Measurements from ENCODE around the gene PARP8. TPM values are rescaled to one million over a fixed set of nuclear protein-coding genes. Genes with fewer than 3 reads are reported as not detected.
A peak's percentile ranks its signal among the peaks of the same experiment; 100 is the strongest.

Gene PARP8
- total RNA-seq, 4 donors from 2014 or later = 3.6 to 26.0 (median 6.1) TPM

DNA sequence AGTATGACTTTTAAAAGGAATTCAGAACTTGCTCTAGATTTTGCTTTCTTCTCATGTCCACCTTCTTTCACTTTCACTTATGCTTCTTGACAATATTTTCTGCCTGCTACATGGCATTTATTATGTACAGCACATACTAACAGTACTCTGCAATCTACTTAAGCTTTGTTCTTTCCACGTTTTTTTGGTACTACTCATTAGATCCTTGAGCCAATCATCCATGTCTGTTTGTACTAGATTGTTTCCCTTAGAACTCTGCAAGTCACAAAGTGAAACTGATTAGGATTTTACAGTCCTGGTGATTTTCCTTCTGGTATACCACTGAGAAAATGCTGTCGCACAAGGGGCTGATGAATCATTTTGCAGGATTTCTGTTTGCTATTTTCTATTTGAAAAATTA is 78.3 kb downstream of the PARP8 start:
- in situ Hi-C loops (cut with MboI; ENCODE audit: low pct_ligation_motif_present in 1 of 4, low pct_unique_long_range_greater_than_20kb in 1 of 4, low sequenced_read_pairs in 3 of 4) (no loop called here), intact Hi-C loops (cut with DNase I; ENCODE audit: low total_unique reads) (no loop called here)
- no peak for DNase-seq
- peaks cover 0 to 1% (median 0%) of the 10 kb centered on the region in 4 donors for H3K36me3 ChIP-seq
- peak overlapping the region in 2 of 4 donors; percentile 11 to 22 for H3K4me3 ChIP-seq
- H3K9me3 ChIP-seq = no peaks in the 10 kb centered on the region
- WGBS, 2 donors (ENCODE audit: low coverage in 1 of 2) = 0 to 15% methylated on average over 1 to 2 of the region's 2 CpGs
- TF ChIP-seq EP300 (IDR thresholded peaks at IDR 0.05; ENCODE audit: low read depth) (no peak), POLR2AphosphoS5 (IDR thresholded peaks at IDR 0.05) (no peak)
- TF ChIP-seq, protein P1, sequence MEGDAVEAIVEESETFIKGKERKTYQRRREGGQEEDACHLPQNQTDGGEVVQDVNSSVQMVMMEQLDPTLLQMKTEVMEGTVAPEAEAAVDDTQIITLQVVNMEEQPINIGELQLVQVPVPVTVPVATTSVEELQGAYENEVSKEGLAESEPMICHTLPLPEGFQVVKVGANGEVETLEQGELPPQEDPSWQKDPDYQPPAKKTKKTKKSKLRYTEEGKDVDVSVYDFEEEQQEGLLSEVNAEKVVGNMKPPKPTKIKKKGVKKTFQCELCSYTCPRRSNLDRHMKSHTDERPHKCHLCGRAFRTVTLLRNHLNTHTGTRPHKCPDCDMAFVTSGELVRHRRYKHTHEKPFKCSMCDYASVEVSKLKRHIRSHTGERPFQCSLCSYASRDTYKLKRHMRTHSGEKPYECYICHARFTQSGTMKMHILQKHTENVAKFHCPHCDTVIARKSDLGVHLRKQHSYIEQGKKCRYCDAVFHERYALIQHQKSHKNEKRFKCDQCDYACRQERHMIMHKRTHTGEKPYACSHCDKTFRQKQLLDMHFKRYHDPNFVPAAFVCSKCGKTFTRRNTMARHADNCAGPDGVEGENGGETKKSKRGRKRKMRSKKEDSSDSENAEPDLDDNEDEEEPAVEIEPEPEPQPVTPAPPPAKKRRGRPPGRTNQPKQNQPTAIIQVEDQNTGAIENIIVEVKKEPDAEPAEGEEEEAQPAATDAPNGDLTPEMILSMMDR (IDR thresholded peaks at IDR 0.05) = no peak
- peaks cover 0 to 14% (median 3%) of the 10 kb centered on the region in 4 donors for H3K4me1 ChIP-seq
- no peaks in the 10 kb centered on the region for H3K27me3 ChIP-seq
- H3K27ac ChIP-seq = peak overlapping the region; percentile 17 to 58 (median 18)

DNA sequence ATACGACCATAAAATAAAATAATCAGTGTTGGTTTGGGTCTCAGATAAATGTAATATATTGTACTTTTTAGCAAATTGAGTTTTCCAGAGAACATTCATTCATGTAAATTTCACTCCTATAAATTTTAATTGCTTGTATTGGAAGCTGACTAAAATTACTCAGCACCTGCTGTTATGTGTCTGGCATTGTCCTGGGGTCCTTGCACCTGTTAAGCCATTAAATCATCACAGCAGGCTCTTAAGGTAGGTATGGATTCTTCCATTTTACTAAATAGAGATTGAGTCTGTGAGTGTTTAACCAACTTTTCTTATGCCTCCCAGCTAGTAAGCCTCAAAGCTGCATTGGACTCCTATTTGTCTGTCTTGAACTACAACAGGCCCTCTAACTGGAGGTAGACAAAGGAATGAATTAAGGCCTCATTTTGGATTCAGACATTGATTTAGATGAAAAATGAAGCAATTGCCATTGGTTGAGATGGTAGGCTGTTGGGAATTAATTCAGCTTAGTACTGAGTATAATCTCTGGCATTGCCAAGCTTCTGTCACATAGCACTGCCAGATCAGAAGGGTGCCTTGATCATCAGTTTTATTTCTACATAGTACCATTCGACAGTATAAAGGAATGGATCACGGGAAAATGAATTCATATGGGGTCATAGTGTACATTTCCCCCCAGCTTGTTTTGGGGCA is 78.9 kb downstream of the PARP8 start:
- Histone ChIP-seq H3K9me3 (no peaks in the 10 kb centered on the region), H3K4me3 (peak overlapping the region in 1 of 4 donors; percentile 22), H3K36me3 (peaks cover 0 to 1% (median 0%) of the 10 kb centered on the region in 4 donors), H3K27ac (peak overlapping the region in 3 of 4 donors; percentile 17 to 58 (median 19)), H3K27me3 (no peaks in the 10 kb centered on the region), H3K4me1 (peaks cover 0 to 14% (median 3%) of the 10 kb centered on the region in 4 donors)
- intact Hi-C loops (cut with DNase I; ENCODE audit: low total_unique reads) = no loop called here
- WGBS, 2 donors (ENCODE audit: low coverage in 1 of 2) = 83 to 100% methylated on average over 3 of the region's 3 CpGs
- TF ChIP-seq, protein P1 (IDR thresholded peaks at IDR 0.05) = no peak
- TF ChIP-seq POLR2AphosphoS5 (IDR thresholded peaks at IDR 0.05) = no peak
- no peak for TF ChIP-seq POLR2A (IDR thresholded peaks at IDR 0.05)
- TF ChIP-seq EP300 (IDR thresholded peaks at IDR 0.05; ENCODE audit: low read depth) = no peak
- DNase-seq = no peak
- in situ Hi-C loops (cut with MboI; ENCODE audit: low pct_ligation_motif_present in 1 of 4, low pct_unique_long_range_greater_than_20kb in 1 of 4, low sequenced_read_pairs in 3 of 4) = no loop called here

DNA sequence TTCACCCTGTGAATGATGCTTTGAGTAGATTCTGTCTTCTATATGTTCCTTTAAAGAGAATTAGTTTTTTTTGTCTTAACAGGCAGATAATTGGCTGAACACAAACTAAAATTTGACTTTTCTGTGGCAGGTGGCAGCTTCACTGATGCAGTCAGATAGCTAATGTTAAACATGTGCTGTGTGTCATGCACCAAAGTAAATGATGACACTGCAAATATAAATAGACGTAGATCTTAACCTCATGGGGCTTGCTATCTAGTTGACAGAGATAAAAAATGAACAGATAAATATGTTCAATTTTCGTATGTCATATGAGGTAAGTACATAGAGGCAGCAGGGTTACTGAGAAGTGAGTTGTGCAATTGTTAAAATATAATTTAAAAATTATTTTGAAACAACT is 82.7 kb downstream of the PARP8 start:
- Histone ChIP-seq H3K4me3 (no peak overlapping the region), H3K4me1 (peaks cover 0 to 13% (median 2%) of the 10 kb centered on the region in 4 donors), H3K27ac (no peak overlapping the region), H3K36me3 (no peaks in the 10 kb centered on the region), H3K27me3 (no peaks in the 10 kb centered on the region), H3K9me3 (no peaks in the 10 kb centered on the region)
- DNase-seq = no peak
- in situ Hi-C loops (cut with MboI; ENCODE audit: low pct_ligation_motif_present in 1 of 4, low pct_unique_long_range_greater_than_20kb in 1 of 4, low sequenced_read_pairs in 3 of 4) (no loop called here), intact Hi-C loops (cut with DNase I; ENCODE audit: low total_unique reads) (no loop called here)
- TF ChIP-seq, protein P1 (IDR thresholded peaks at IDR 0.05) = no peak
- TF ChIP-seq POLR2AphosphoS5 (IDR thresholded peaks at IDR 0.05) = no peak
- WGBS, 2 donors (ENCODE audit: low coverage in 1 of 2) = 67 to 80% methylated on average over 2 of the region's 2 CpGs

DNA sequence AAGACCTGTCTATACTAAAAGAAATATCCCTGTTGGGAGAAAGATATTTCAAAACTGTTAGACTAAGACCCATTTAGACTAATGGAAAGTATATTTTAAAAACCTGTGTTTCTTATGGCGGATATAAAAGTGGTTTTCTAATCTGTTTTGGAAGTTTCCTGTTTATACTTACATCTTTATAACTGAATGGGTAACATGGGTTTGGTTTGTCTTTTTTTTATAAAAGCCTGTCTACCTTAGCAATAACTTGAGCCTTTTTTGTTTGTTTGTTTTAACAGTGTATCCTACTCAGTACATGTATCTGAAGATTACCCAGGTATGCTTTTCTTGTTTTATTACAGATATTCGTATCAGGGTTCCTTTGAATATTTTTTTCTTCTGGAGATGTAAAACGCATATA is 83.4 kb downstream of the PARP8 start:
- in situ Hi-C loops (cut with MboI; ENCODE audit: low pct_ligation_motif_present in 1 of 4, low pct_unique_long_range_greater_than_20kb in 1 of 4, low sequenced_read_pairs in 3 of 4) (no loop called here), intact Hi-C loops (cut with DNase I; ENCODE audit: low total_unique reads) (no loop called here)
- H3K27me3 ChIP-seq = no peaks in the 10 kb centered on the region
- peaks cover 0 to 6% (median 0%) of the 10 kb centered on the region in 4 donors for H3K4me1 ChIP-seq
- H3K27ac ChIP-seq = no peak overlapping the region
- TF ChIP-seq POLR2AphosphoS5 (IDR thresholded peaks at IDR 0.05) (no peak), POLR2A (IDR thresholded peaks at IDR 0.05) (no peak), EP300 (IDR thresholded peaks at IDR 0.05; ENCODE audit: low read depth) (no peak)
- TF ChIP-seq, protein P1 (IDR thresholded peaks at IDR 0.05) = no peak
- no peak for DNase-seq
- 75 to 84% methylated on average over 3 of the region's 3 CpGs for WGBS, 2 donors (ENCODE audit: low coverage in 1 of 2)
- no peak overlapping the region for H3K4me3 ChIP-seq
- H3K9me3 ChIP-seq = no peaks in the 10 kb centered on the region
- no peaks in the 10 kb centered on the region for H3K36me3 ChIP-seq
